Measurements from ENCODE around the gene MAP3K20.
"Not testable (repeated sequence)": the region's sequence is repeated elsewhere in the genome, so short reads cannot be mapped to it uniquely, and the experiment has no call there.

MAP3K20 gene

DNA sequence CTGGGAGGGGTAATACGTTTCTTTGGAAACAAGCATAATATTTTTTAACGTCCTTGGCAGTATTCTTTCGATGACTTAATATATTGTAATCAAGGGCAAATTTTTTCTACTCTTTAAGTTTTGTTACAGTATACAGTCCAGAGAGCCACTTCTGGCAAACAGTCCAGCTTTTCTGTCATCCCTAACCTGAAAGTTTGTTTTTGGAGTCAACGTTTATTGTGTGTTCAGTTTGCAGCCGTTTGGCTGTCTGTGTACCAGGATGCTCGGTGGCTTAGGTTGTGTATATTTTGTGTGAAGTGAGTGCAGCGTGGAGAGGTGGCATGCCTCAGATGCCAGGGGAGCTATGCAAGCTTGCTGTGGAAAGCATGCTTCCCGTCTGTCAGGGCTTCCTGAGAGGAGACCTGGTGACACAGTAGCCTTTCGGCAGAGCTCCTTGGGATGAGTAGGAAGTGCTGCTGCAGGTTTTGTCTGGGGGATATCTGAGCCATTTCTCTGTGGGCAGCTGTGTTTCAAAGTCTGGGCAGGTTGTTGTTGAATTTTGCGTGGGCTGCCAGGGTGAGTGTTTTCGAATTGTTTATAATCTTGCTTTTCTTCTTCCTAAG is 14.7 kb downstream of the MAP3K20 start:
- Mint-ChIP-seq H3K9me3 (ENCODE audit: low read depth) (no peaks in the 10 kb centered on the region), H3K4me1 (ENCODE audit: low read depth) (no peaks in the 10 kb centered on the region), H3K27ac (no peak overlapping the region), H3K27me3 (peaks cover 4% of the 10 kb centered on the region), H3K36me3 (no peaks in the 10 kb centered on the region), H3K4me3 (no peak overlapping the region)

DNA sequence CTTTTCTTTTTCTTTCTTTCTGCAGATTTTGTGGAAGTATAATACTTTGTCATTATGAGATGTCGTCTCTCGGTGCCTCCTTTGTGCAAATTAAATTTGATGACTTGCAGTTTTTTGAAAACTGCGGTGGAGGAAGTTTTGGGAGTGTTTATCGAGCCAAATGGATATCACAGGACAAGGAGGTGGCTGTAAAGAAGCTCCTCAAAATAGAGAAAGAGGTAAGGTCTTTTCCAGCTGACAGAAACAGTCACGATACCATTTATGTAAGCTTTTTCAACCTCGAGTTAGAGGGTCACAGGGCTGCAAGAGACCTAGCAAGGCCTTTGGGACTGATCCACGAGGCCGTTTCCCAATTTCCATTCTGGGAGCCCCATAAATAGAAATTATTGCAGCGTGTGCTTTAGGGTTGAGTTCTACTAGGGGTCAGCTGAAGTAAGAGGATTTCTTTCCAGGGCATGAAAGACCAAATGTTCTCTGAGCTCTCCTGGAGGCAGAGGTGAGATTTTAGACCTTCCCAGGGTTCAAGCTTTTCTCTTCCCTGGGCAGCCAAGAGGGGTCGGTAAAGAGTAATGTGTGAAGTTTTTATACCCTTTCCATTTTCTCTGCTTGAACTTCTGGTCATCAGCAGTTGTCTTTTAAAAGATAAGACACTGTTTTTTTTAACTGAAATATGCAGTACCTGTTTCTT is 15.5 kb downstream of the MAP3K20 start:
- Mint-ChIP-seq H3K4me1 (ENCODE audit: low read depth) (no peaks in the 10 kb centered on the region), H3K27me3 (peaks cover 2% of the 10 kb centered on the region), H3K36me3 (no peaks in the 10 kb centered on the region), H3K9me3 (ENCODE audit: low read depth) (no peaks in the 10 kb centered on the region), H3K4me3 (no peak overlapping the region), H3K27ac (no peak overlapping the region)

DNA sequence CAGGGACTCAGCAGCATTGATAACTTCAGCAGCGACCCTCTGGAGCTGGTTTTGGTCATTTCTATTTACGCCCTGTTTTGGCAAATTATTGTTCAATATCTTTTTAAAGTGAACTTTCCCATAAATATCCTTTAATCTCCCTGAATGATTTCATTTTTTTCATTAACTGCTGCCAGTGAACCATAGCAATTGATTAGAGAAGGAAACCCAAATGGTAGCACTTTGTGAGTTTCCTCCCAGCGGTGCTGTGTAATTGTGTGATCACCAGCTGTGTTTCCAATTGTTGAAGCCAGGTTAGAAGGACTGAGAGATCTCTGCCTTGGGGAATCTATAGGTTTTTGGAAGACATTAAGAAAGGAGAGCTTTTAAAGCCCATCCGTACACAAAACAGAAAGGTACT is 16.3 kb downstream of the MAP3K20 start:
- Mint-ChIP-seq H3K27me3 (peaks cover 3% of the 10 kb centered on the region), H3K9me3 (ENCODE audit: low read depth) (no peaks in the 10 kb centered on the region), H3K4me1 (ENCODE audit: low read depth) (no peaks in the 10 kb centered on the region), H3K36me3 (no peaks in the 10 kb centered on the region), H3K27ac (no peak overlapping the region), H3K4me3 (no peak overlapping the region)

DNA sequence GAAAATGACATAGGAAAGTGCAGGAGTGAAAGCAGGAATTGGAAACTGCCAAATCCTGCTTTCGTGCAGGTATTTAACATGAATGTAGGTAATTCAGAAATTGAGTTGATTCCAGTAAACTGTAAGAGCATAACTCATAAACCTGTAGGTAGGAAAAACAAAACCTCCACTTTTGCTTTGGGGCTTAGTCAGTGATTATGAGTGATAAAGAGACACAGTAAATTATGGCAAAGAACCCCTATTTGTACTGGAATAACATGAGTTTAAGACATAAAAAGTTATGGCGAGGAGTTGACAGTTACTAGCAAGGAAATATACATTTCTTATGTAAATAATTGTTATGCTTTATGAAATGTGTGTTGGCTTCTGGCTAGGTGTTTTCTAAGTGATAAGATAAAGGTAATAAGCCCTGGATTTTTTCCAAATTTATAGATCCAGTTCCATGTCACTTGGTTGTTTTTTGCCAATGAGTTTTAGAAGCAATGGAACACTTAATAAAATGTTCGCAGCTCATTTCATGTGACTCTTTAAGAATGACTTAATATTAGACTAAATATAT is 17.3 kb downstream of the MAP3K20 start:
- H3K9me3 Mint-ChIP-seq (ENCODE audit: low read depth): no peaks in the 10 kb centered on the region
- peaks cover 3% of the 10 kb centered on the region for H3K27me3 Mint-ChIP-seq
- no peaks in the 10 kb centered on the region for H3K4me1 Mint-ChIP-seq (ENCODE audit: low read depth)
- no peak overlapping the region for H3K4me3 Mint-ChIP-seq
- H3K36me3 Mint-ChIP-seq: no peaks in the 10 kb centered on the region
- H3K27ac Mint-ChIP-seq: no peak overlapping the region

DNA sequence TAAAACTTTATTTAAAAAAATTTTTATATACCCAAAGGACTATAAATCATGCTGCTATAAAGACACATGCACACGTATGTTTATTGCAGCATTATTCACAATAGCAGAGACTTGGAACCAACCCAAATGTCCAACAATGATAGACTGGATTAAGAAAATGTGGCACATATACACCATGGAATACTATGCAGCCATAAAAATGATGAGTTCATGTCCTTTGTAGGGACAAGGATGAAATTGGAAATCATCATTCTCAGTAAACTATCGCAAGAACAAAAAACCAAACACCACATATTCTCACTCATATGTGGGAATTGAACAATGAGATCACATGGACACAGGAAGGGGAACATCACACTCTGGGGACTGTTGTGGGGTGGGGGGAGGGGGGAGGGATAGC is 18.0 kb downstream of the MAP3K20 start:
- H3K4me3 Mint-ChIP-seq; H3K4me1 Mint-ChIP-seq (ENCODE audit: low read depth); H3K36me3 Mint-ChIP-seq; H3K9me3 Mint-ChIP-seq (ENCODE audit: low read depth); H3K27ac Mint-ChIP-seq; H3K27me3 Mint-ChIP-seq: not testable (repeated sequence)

DNA sequence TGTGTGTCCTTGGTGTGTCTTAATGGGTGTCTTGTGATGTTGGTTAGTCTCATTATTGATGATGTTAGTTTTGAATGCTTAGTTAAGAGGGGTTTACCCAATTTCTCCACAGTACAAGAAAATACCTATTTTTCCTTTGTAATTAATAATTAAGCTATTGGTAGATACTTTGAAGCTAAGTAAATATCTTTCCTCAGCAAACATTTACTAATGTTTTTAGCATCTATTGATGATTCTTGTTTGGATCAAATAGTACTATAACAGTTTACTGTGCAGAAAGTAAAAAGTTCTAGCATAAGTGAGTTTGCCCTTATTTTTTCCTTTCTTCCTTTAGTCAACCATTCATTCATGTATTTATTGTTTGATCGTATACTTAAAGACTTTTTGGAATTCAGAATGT is 19.1 kb downstream of the MAP3K20 start:
- H3K27me3 Mint-ChIP-seq: peaks cover 2% of the 10 kb centered on the region
- no peak overlapping the region for H3K4me3 Mint-ChIP-seq
- no peaks in the 10 kb centered on the region for H3K4me1 Mint-ChIP-seq (ENCODE audit: low read depth)
- H3K9me3 Mint-ChIP-seq (ENCODE audit: low read depth): no peaks in the 10 kb centered on the region
- H3K27ac Mint-ChIP-seq: no peak overlapping the region
- H3K36me3 Mint-ChIP-seq: no peaks in the 10 kb centered on the region

DNA sequence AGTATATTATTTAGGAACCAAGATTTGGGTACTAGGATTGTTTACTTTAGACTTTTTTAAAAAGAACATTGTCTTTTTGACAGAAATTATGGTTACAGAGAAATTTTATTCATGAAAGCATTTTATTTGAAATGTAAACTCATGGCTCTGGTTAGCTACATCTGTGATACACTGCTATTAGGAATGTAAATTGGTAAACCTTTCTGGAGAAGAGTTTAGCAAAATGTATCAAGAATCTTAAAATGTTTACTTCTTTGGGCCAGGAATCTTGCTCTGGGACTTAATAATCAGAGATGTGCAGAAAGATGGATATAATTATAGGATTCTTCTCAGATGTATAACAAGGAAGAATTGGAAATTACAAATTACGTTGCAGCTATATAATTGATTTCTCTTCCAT is 19.7 kb downstream of the MAP3K20 start:
- H3K4me3 Mint-ChIP-seq: no peak overlapping the region
- H3K9me3 Mint-ChIP-seq (ENCODE audit: low read depth): no peaks in the 10 kb centered on the region
- no peaks in the 10 kb centered on the region for H3K36me3 Mint-ChIP-seq
- H3K27ac Mint-ChIP-seq: no peak overlapping the region
- H3K27me3 Mint-ChIP-seq: peaks cover 2% of the 10 kb centered on the region
- H3K4me1 Mint-ChIP-seq (ENCODE audit: low read depth): no peaks in the 10 kb centered on the region

DNA sequence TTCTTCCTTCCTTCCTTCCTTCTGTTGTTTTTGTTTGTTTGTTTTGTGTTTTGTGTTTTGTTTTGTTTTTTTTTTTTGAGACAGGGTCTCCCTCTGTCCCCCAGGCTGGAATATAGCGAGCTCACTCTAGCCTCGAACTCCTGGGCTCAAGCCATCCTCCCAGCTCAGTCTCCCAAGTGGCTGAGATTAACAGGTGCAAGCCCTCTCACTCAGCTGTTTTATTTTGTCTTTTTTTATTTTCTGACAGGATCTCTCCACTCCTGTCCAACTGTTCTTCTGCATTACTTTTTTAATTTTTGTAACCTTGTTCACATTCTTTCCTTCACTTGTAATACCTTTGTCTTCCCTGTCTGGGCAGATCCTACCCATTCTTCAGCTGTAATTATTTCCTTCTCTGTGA is 23.6 kb downstream of the MAP3K20 start:
- Mint-ChIP-seq H3K27ac (no peak overlapping the region), H3K4me1 (ENCODE audit: low read depth) (no peaks in the 10 kb centered on the region), H3K27me3 (peaks cover 4% of the 10 kb centered on the region), H3K4me3 (no peak overlapping the region), H3K9me3 (ENCODE audit: low read depth) (no peaks in the 10 kb centered on the region), H3K36me3 (no peaks in the 10 kb centered on the region)

DNA sequence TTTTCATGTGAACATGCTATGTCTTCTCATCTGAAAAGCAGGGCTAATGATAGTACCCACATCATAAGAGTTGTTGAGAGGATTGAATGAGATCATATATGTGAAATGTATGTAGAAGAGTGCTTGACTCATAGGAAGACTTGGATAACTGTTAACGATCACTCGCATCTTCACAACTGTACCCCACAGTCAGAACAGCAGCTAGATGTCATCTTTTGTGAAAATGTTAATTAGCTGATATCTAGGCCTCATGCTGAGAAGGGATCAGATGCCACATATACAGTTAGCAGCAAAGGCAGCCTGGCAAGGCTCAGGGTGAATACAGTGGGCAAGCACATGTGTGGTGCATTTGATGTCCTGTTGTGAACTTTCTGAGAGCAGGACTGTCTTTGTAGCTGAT is 24.2 kb downstream of the MAP3K20 start:
- Mint-ChIP-seq H3K36me3 (no peaks in the 10 kb centered on the region), H3K4me1 (ENCODE audit: low read depth) (no peaks in the 10 kb centered on the region), H3K4me3 (no peak overlapping the region), H3K27me3 (peaks cover 4% of the 10 kb centered on the region), H3K27ac (no peak overlapping the region), H3K9me3 (ENCODE audit: low read depth) (no peaks in the 10 kb centered on the region)

DNA sequence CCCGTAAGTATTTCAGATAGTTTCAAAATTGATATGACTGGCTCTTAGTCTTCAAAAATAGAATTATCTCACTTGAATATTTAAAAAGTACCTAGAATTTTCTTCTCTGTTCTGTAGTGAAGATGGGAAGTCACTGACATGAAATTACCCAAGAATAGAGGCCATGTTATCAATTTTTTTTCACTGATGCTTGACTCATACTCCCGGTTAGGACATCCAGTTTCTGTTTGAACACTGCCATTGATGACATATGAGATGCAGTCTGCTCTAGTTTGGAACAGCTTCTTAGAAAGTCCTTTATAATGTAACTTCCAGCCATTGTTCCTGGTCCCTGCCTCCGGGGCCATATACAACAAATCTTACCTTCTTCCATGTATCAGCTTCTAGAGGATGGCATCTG is 26.0 kb downstream of the MAP3K20 start:
- Mint-ChIP-seq H3K27ac (no peak overlapping the region), H3K4me1 (ENCODE audit: low read depth) (no peaks in the 10 kb centered on the region), H3K4me3 (no peak overlapping the region), H3K27me3 (peaks cover 2% of the 10 kb centered on the region), H3K36me3 (no peaks in the 10 kb centered on the region), H3K9me3 (ENCODE audit: low read depth) (no peaks in the 10 kb centered on the region)

DNA sequence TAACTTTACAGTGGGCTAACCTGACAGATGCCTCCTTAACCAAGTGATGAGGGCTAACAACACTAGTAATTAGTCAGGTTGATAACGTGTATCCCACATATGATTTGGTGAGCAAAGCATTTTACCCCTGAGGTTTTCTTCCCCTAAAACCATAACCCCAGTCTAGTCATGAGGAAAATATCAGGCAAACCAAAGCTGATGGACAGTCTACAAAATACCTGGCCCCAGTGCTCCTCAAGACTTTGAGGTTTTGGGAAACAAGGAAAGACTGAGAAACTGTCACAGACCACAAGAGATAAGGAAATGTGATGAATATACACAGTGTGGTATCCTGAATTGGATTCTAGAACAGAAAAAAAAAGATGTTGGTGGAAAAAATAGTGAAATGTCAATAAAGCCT is 28.5 kb downstream of the MAP3K20 start:
- Mint-ChIP-seq H3K36me3 (no peaks in the 10 kb centered on the region), H3K9me3 (ENCODE audit: low read depth) (no peaks in the 10 kb centered on the region), H3K4me1 (ENCODE audit: low read depth) (no peaks in the 10 kb centered on the region), H3K4me3 (no peak overlapping the region), H3K27ac (no peak overlapping the region), H3K27me3 (peaks cover 2% of the 10 kb centered on the region)

DNA sequence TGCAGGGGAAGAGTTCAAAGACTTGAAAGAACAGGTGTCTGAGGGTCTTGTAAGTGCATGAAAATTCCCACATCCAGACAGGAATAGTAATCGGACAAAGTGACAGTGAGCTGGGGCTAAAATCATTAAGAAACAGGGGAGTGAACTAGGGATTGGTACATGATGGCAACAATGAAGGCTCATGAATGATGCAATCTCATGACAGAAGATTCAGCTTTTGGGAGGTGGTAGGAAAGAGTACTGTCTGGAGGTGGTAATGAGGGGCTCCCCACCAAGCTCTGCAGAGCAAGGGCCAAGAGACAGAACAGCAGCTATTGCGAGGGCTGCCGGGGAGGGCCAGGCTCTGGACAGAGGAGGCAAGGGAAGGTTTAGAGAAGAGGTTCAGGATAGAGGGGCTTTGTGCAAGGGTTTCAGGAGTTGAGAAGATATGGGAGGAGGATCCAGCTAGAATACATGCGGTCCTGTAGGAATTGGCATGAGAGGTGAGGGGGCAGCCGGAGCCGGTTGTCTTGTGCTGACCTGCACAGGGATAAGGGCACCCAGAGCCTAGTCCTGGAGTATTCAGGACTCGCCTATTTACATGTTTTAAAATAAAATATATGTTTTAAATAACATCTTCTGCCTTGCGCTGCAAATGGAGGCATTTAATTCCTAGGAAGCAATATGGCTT is 31.4 kb downstream of the MAP3K20 start:
- no peaks in the 10 kb centered on the region for H3K9me3 Mint-ChIP-seq (ENCODE audit: low read depth)

DNA sequence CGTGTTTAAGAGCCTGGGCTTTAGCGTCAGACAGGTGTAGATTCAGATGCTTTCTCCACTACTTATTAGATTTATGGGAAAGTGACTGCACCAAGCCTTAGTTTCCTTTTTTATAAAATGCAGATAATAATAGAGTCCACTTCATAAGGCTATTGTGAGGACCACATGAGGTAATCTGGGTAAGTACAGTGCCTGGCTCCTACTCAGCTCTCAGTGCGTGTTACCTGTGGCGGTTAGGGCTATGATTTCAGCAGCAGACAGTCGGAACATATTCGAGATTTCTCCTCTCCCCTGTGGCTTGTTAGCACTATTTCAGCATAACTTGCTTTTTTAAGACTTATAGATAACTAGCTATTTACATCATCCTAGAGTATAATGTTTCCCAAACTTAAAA is 32.0 kb downstream of the MAP3K20 start:
- peaks cover 7% of the 10 kb centered on the region for H3K27me3 Mint-ChIP-seq
- H3K4me1 Mint-ChIP-seq (ENCODE audit: low read depth): no peaks in the 10 kb centered on the region
- H3K27ac Mint-ChIP-seq: no peak overlapping the region

More for the DNA sequence above, 31.4 kb downstream of the MAP3K20 start:
- H3K4me1 Mint-ChIP-seq (ENCODE audit: low read depth): no peaks in the 10 kb centered on the region
- H3K36me3 Mint-ChIP-seq: no peaks in the 10 kb centered on the region
- no peak overlapping the region for H3K4me3 Mint-ChIP-seq
- H3K27ac Mint-ChIP-seq: no peak overlapping the region
- peaks cover 7% of the 10 kb centered on the region for H3K27me3 Mint-ChIP-seq

DNA sequence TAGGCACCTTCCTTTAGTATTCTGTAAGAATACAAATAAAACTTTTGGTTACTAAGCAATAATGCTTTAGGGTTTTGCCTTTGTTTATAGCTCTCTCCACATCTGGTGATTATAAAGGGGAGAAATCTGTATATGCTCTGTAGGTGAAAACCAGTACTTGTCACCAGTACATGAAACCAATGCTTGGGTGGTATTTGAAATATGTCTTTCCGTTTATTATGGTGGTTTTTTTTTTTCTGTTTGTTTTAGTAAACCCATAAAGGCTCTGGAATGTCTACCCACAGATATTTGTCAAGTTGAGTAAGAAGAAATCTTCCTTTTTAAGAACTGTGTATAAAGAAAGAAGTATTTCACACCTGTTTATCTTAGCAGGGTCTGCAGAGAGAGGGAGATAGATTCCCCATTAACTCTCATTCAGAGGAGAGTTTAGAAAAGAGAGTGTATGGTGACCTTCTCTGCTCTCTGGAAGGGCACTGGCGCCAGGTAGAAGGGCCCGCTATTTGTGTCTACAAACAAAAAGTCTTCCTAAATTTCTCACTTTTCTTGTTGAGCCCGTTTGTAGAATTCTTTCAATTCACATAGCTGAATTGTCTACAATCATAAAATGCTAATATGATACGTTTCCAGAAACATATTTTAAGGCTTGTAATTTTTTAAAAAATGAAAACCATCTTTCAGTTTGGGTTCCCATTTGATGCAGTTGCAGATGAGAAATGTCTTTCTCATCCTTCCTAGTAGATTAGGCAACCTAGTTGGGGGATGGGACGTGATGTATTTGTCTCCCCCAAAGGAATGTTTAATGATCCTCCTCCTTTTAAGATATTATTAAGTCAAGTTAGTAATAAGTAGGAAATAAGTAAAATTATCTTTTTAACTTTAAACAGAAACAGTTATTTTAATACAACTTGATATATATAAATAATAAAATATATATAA is 33.9 kb downstream of the MAP3K20 start:
- Mint-ChIP-seq H3K27me3 (peaks cover 10% of the 10 kb centered on the region), H3K27ac (no peak overlapping the region), H3K4me1 (ENCODE audit: low read depth) (no peaks in the 10 kb centered on the region)

More for the DNA sequence above, 32.0 kb downstream of the MAP3K20 start:
- no peaks in the 10 kb centered on the region for H3K9me3 Mint-ChIP-seq (ENCODE audit: low read depth)
- H3K36me3 Mint-ChIP-seq: no peaks in the 10 kb centered on the region
- H3K4me3 Mint-ChIP-seq: no peak overlapping the region

DNA sequence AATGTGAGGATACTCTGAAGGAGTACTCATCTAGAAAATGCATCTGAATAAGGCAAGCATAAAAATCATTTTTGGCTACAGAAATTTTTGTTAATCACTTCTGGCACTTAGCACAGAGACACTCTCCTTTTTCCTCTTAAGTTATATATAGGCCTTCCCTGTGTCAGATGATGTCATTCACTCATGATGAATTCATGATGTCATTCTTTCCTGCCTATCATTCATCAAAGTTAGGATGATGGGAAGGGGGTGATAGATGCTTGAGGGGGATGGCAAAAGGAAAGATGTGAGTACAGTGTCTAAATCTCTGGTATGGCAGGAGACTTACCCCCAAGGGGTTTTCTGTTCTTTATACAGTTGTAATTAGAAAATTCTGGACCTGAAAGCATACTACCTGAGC is 42.0 kb downstream of the MAP3K20 start:
- Mint-ChIP-seq H3K4me1 (ENCODE audit: low read depth) (no peaks in the 10 kb centered on the region), H3K4me3 (no peak overlapping the region), H3K9me3 (ENCODE audit: low read depth) (no peaks in the 10 kb centered on the region), H3K36me3 (no peaks in the 10 kb centered on the region), H3K27ac (no peak overlapping the region), H3K27me3 (peaks cover 9% of the 10 kb centered on the region)

More for the DNA sequence above, 33.9 kb downstream of the MAP3K20 start:
- no peaks in the 10 kb centered on the region for H3K9me3 Mint-ChIP-seq (ENCODE audit: low read depth)
- no peak overlapping the region for H3K4me3 Mint-ChIP-seq
- H3K36me3 Mint-ChIP-seq: no peaks in the 10 kb centered on the region
